HG03432 (cell line): Measurements from ENCODE around the gene PPP1R36.
"Not testable (repeated sequence)": the region's sequence is repeated elsewhere in the genome, so short reads cannot be mapped to it uniquely, and the experiment has no call there.

Source experiments
- ATAC-seq: cut with Tn5 transposase; IDR thresholded peaks from one replicate; pipeline ENCODE4 v1.9.1; 2021; ENCODE audit warnings: mild to moderate bottlenecking, moderate library complexity; ENCODE audit not compliant: unreplicated experiment

Gene PPP1R36

GRCh38 chr14:64518229-64518628 is 31.5 kb upstream of the PPP1R36 start:
- no peak for ATAC-seq

GRCh38 chr14:64520699-64521098 is 29.1 kb upstream of the PPP1R36 start:
- no peak for ATAC-seq

- ATAC-seq, result no peak
These were observed 27.0 kb upstream of the PPP1R36 start for GRCh38 chr14:64522591-64523355.

DNA sequence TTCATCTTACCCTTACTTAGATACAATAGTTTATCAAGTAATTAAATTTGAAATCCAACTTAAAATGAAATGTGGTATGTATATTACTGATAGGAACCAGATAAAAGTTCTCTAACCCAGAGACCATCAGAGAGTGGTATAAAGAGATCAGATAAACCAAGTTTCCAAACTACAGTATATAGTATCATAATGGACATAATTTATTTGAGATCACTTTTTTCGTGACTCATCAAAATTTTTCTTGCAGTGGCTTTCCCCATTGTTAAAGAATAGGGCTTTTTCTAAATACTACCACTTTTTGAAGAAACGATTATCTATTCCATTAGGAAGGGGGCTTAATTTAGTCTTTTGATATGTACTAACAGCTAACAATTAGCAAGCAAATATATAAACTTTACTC is 24.4 kb upstream of the PPP1R36 start:
- ATAC-seq, result no peak

DNA sequence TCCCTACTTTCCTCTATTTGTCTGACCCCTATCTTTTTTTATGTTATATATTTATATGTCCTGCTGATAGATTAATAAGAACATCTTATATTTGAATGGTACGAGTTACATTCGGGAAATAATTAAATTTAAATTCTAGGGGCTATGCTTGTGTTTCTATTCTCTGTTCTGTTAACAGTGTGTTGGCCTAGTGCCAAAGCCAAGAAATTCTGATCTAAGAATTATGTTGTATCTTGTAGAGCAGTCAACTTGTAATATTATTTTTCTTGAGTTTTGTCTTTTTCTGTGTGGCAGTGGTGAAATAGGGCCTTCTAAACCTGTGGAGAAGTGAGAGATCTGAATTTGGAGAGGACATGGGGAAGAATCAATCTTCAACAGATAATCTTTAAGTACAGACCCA is 18.2 kb upstream of the PPP1R36 start:
- no peak for ATAC-seq

DNA sequence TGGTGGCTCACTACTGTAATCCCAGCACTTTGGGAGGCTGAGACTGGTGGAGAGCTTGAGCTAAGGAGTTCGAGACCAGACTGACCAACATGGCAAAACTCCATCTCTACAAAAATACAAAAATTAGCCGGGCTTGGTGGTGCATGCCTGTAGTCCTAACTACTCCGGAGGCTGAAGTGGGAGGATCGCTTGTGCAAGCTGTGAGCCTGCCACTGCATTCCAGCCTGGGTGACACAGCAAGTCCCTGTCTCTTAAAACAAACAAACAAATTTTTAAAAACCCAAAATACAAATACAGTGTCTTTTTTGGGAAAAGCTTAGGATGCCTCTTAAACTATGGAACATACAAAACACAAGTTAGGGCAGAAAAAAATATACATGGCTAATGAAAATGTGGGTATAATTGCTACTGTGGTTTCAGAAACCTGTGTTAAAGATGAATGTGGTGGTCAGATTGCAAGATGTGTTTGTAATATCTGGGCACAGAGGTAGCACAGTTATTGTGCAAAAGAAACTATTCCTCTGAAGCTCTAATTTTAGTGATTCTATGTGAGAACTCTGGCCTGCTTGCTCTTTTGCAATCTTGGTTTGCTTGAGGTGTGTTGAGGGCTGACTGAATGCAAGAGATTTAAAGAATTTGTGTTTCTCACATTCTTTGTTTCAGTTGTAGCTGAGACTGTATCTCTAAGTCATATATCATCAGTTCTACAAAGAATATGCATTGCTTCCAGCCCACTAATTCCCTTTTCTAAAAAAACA is 13.1 kb upstream of the PPP1R36 start:
- ATAC-seq, result no peak

DNA sequence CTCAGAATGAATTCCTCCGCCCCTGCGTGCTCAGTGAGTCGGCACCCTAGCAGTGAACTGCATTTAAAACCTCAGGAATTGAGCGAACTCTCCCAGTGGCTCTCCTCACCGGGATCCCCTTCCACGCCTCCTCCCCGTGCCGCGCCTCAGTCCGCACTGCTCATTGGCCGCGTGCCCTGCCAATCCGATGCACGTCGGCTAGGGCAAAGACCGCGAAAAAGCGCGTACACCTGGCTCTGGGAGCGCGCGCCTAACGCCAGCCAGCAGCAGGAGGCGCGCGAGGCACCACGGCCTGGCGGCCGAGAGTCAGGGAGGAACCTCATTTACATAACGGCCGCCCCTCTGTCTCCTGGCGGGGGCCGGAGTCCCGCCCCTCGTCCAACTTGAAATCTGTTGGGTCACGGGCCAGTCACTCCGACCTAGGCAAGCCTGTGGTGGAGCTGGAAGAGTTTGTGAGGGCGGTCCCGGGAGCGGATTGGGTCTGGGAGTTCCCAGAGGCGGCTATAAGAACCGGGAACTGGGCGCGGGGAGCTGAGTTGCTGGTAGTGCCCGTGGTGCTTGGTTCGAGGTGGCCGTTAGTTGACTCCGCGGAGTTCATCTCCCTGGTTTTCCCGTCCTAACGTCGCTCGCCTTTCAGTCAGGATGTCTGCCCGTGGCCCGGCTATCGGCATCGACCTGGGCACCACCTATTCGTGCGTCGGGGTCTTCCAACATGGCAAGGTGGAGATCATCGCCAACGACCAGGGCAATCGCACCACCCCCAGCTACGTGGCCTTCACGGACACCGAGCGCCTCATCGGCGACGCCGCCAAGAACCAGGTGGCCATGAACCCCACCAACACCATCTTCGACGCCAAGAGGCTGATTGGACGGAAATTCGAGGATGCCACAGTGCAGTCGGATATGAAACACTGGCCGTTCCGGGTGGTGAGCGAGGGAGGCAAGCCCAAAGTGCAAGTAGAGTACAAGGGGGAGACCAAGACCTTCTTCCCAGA is 9.3 kb upstream of the PPP1R36 start, which contains the start of gene HSPA2:
Gene HSPA2, plus strand, starts transcription at position 534 of the 995 bp plus-strand sequence. Its CDS starts 109 bp downstream, at position 643.
- peak; percentile 96 for ATAC-seq

GRCh38 chr14:64541261-64541971 is 8.3 kb upstream of the PPP1R36 start:
- no peak for ATAC-seq

GRCh38 chr14:64541972-64542835 is 7.6 kb upstream of the PPP1R36 start:
- no peak for ATAC-seq

- no peak for ATAC-seq
These were observed 6.9 kb upstream of the PPP1R36 start for GRCh38 chr14:64542836-64543201.

GRCh38 chr14:64544607-64545312 is 5.0 kb upstream of the PPP1R36 start:
- no peak for ATAC-seq

DNA sequence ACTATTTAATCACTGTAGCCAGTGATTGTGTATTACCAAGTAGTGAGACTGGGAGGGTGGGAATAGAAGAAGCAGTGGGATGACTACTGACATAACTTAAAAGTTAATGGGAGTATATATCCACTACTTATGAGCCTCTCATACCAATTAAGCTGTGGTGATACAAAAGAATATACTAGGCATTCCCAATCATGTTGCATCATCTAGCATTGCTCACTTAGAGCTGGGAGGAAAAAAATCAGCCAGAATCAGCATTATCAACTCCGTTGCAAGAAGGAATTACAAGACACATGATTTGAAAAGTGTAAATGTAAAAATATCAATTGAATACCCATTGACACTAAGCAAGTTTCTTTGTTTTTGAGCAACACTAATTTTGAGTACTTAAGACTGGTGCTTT is 745 bp upstream of the PPP1R36 start:
- ATAC-seq, result no peak

DNA sequence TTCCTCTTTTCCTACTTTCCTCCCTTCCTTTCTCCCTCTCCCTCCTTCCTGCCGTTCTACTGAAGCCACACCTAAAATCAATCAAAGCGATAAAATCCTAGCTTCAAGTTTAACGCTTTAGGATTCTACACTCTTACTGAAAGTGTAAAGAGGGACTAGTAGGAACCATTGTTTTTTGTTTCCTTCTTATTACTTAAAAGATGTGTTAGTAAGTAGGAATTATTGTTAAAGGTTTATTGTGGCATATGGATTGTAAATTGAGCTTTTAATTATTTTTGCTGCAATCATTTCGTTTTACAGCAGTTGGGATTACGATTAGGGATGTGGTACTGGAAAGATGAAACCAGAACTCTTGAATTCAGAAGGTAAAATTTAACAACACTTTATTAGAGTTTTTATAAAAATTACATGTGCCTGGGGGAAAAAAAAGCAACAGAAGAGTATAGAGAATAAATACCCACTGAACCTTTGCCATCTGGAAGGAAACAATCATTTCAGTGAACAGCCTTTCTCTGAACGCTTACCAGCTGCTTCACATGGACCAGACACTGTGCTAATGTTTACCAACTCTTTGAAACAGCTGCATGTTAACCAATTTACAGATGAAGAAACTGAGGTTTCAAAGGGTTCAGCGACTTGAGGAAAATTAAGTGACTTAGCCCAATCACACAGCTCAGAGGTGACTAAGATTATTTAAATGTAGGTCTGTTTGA is 1.0 kb downstream of the PPP1R36 start:
- no peak for ATAC-seq

- ATAC-seq, result no peak
These were observed 4.8 kb downstream of the PPP1R36 start for GRCh38 chr14:64554556-64554955.

DNA sequence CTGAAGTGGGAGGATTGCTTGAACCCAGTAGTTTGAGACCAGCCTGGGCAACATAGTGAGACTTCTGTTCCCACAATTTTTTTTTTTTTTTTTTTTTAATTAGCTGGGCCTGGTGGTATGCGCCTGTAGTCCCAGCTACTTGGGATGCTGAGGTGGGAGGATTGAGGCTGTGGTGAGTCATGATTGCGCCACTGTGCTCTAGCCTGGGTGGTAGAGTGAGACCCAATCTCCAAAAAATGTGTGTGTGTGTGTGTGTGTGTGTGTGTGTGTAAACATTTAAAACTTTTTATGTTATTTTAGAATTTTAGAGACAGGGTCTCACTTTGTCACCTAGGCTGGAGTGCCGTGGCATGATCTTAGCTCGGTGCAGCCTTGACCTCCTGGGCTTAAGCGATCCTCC is 6.8 kb downstream of the PPP1R36 start:
- no peak for ATAC-seq

- ATAC-seq, result not testable (repeated sequence)
These were observed 8.5 kb downstream of the PPP1R36 start for GRCh38 chr14:64558216-64558615.

- no peak for ATAC-seq
These were observed 11.9 kb downstream of the PPP1R36 start for GRCh38 chr14:64561631-64562030.

GRCh38 chr14:64562436-64562835 is 12.7 kb downstream of the PPP1R36 start:
- no peak for ATAC-seq
